GM10266 (cell line): ENCODE results near the gene CPA5.

ENCODE experiments used
- DNase-seq: peaks from one replicate; pipeline ENCODE4 v3.0.0; 2012; ENCODE audit errors: extremely low spot score
- CTCF ChIP-seq: IDR thresholded peaks from 2 replicates; pipeline ENCODE4 v1.5.1; 2012; ENCODE audit warnings: mild to moderate bottlenecking, low read depth; ENCODE audit not compliant: control insufficient read depth, insufficient read depth; ENCODE audit errors: missing control alignments

CPA5 gene

GRCh38 chr7:130385600-130386066, 41.0 kb downstream of the CPA5 start:
- no peak for DNase-seq
- no peak for TF ChIP-seq CTCF

- DNase-seq = no peak
- no peak for TF ChIP-seq CTCF
Measured at GRCh38 chr7:130386876-130387275, 42.3 kb downstream of the CPA5 start.

GRCh38 chr7:130387306-130387627, 42.7 kb downstream of the CPA5 start:
- no peak for TF ChIP-seq CTCF
- DNase-seq = no peak

GRCh38 chr7:130387628-130388403, 43.2 kb downstream of the CPA5 start:
- no peak for TF ChIP-seq CTCF
- DNase-seq = no peak

GRCh38 chr7:130388671-130389070, 44.1 kb downstream of the CPA5 start:
- no peak for DNase-seq
- TF ChIP-seq CTCF = no peak

- DNase-seq = no peak
- TF ChIP-seq CTCF = no peak
Measured at GRCh38 chr7:130390486-130390885, 45.9 kb downstream of the CPA5 start.

GRCh38 chr7:130393101-130393561, 48.5 kb downstream of the CPA5 start:
- no peak for DNase-seq
- no peak for TF ChIP-seq CTCF
